NCI-H1417 (cell line): Measurements from ENCODE around the gene POLE.

Experiments
- DNase-seq, 3 experiments: peaks; one replicate each; lab custom pipeline; 2025; lab: John Stamatoyannopoulos, UW

POLE gene

DNA sequence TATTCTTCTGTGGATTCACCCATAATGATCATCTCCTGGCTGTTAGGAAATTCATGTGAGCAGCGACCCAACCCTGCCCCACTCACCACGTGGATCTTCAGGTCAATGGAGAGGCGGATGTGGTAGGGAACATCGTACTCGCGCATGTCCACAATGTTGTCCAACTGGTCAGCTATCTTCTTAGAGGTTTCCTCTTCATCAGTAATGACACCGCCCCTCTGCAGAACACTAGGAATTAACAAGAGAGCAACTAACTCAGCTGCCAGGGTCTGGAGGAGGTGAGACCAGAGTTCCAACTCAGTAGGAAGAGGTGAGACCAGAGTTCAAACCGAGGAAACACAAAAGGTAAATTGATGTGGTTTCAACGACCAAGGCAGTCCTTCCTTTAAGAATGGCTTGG is 9.7 kb downstream of the POLE start:
- DNase-seq = no peak

GRCh38 chr12:132675757-132676432 is 11.2 kb downstream of the POLE start:
- no peak for DNase-seq

DNA sequence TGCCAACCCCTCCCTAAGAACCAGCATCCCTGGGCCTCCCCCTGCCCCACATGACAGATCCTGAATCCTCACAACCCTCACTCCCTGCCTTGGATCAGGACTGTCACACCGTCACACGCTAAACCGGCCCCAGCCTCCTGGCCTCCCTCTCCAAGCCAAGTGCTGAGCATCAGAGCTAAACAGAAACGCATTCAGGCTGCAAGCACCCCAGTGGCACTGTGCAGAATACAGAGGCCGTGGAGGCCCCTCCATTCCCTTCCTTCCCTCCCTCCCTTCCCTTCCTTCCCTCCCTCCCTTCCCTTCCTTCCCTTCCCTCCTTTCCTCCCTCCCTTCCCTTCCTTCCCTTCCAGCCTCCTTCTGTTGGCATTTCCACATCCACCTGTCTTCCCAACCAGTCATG is 12.6 kb downstream of the POLE start:
- no peak for DNase-seq

- no peak for DNase-seq
Observed at GRCh38 chr12:132673288-132674179, 13.6 kb downstream of the POLE start.

- DNase-seq = no peak
Observed at GRCh38 chr12:132672678-132673077, 14.5 kb downstream of the POLE start.

GRCh38 chr12:132672116-132672515 is 15.0 kb downstream of the POLE start:
- DNase-seq = no peak

DNA sequence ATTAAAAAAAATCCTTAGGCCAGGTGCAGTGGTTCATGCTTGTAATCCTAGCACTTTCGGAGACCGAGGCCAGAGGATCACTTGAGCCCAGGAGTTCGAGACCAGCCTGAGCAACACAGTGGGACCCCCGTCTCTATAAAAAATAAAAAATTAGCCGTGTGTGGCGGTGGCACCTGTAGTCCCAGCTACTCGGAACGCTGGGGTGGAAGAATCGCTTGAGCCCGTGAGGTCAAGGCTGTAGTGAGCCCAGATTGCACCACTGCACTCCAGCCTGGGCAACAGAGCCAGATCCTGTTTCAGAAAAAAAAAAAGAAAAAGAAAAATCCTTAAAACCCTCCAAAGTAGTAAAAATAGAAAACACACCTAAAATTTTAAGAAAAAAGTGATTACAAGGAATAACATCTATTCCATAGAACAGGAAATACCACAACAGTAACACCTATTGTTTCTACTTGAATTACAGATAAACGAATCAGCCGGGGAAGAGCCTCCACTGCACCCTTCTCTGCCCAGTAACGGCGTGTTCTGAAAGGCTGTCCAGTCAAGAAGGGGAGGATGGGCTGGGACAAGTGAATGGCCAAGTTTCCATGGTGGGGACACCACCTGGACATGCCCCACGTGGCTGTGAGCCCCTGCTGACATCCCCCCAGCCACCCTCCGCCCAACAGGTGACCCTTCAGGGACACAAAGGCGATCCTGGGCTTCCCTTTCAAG is 17.8 kb downstream of the POLE start:
- DNase-seq = no peak

DNA sequence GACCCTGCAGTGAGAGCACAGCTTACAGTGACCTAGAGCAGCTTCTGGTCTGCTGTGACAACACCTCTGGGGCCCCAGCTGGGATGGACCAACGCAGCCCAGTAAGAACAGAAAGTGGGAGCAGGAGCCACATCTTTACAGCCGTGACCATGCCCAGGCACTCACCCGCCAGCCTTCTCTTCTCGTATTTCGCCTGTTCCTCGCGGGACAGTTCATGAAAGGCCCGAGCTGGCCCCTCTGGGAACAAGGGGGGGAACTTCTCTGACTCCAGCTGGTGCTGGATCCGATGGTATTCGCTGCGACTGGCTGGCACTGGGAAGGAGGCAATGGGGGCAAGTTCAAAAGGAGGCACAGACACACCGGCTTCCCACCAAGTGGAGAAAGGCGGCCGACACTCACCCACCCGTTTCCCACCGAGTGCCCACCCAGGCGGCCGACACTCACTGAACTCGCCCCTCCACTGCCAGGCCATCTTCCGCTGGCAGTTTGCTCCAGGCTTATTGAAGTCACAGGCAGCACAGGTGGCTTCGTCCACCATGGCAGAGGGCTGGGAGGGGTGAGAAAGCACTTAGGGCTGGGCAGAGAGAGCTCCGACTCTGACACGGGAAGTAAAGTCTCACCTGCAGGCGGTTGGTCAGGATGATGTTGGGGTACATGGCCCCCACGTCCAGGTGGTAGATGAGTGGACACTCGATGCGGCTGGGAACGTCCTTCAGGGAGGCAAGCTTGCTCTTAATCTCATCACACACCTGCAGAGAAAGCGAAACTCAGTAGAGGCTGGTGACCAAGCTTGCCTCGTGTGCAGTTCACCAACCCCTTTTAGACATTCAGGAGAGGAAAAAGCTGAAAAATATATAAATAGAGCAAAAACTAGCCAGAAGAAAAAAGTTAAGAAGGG is 18.7 kb downstream of the POLE start:
- no peak for DNase-seq

DNA sequence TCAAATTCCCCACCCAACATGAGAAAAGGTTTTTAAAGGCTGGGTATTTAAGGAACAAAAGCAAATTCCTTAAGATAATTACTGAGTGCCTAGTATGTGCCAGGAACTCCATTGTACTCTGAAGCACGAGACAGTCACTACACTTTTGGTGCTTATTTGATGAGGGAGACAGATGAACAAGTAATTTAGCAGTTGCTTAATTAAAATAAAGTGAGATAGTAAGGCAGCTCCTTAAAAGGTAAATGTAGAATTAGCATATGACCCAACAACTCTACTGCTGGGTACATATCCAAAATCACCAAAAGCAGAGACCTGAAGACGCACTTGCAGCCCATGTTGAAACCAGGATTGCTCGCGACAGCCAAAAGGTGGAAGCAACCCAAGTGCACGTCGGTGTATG is 21.3 kb downstream of the POLE start:
- no peak for DNase-seq

DNA sequence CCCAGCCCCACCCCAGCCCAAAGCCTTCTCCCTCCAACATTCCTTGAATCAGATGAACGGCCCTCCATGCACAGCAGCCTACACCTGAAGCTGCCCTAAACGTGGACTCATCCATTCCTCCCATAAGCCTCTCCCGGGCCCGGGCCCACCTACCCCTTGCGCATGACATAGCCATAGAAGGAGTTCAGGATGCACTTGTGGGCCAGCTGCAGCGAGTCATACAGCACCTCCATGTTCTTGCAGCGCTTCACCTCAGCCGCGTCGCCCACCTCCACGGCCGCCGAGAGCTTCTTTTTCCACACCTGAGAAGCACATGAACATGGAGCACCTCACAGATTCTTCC is 22.0 kb downstream of the POLE start:
- DNase-seq = no peak

- DNase-seq = no peak
Observed at GRCh38 chr12:132664206-132665148, 22.7 kb downstream of the POLE start.

DNA sequence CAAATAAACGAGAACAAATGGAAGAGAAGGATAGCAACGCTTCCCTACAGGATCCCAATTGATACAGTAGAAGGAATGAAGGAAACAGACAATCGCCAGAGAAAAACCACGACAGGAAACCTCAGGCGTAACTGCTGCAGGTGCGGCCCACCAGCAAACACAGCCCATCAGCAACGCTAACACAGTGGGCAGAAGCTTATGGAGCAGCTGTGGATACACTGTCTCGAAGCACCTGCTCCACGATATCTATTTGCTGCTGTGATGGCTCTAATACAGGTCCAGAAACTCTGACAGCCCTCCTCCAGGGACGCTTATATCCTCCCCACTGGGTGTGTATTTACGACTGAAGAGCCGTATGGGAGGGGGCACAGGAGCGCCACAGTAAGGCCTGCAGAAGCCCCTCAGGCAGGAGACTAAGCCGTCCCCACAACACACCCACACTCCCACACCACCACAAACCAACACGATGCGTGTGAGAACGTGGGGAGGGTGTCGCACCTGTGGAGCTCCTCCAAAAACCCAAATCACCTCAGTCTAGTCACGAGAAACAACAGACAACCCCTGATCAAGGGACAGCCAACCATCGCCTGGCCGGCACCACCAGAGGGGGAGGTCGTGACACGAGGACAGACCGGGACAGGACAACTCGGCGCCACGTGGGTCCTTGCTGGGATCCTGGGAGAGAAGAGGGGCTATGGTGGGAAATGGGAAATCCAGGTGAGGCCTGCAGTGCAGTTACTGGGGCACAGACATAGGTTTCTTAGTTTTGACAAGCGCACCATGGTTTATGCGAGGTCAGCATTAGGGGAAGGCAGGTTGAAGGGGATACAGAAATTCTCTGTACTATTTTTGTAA is 24.0 kb downstream of the POLE start:
- no peak for DNase-seq

DNA sequence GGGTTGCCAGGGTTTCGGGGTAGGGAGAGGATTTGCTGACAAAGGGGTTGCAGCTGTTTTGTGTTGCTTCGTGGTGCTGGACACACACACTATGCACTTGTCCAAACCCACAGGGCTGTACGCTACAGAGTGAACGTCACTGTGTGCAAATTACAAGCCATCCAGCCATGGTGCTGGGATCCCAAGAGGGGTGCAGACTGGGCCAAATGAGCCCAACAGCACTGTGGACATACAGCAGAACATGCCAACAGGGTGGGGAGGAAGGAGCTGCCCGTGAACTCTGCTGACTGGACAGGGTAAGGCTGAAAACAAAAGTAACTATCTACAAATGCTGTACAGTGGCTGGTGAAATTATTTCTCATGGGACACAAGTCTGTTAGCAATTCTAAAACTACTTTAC is 25.2 kb downstream of the POLE start:
- no peak for DNase-seq

DNA sequence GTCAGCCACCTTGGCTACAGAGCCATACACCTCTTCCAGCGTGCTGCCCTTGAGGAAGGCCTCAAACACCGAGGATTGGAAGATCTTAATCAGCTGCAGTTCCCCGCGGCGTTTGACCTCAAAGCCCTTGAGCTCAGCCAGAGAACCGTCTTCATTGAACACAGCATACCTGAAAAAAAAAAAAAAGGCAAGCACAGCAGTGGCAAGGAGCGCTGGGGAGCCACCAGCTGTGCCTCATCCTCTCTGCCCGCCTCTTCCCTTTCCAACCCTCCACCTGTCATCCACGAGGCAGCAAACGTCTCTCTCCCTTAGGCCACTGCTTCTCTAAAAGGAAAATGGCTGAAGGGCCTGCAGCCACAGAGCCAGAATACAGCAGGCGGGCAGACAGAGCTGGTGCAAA is 26.1 kb downstream of the POLE start:
- DNase-seq = no peak

DNA sequence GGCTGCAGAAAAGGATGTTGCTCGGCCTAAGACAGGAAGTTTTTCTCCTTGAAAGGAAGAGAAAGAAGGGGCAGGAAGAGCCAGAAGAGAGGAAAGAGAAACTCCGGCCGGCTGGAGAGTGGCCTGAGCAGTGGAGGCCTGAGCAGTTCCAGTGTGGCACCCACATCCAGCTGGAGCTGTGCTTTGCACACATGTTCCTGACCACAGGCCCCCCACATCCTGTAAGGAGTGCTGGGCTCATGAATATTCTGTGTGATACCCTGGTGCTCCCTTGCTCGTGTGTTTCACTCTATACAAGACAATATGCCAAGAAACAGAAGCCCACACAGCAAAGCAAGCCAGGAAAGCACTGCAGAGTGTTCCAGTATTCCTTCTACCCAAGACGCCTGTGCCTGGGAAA is 27.1 kb downstream of the POLE start:
- DNase-seq = no peak

DNA sequence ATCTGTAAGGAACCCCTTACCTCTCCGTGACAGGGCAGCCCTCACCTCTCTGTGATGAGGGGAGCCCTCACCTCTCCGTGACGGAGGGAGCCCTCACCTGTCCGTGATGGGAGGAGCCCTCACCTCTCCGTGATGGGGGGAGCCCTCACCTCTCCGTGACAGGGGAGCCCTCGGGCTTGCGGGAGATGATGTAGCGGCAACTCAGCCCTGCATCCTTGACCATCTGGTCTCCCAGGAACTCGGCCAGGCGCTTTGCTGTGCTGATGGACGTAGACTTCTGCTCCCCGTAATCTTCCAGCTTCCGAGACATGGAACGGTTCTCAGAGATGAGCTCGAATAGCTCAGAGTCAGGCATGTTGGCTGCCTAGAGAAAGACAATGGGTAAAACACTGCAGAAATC is 28.0 kb downstream of the POLE start:
- no peak for DNase-seq

DNA sequence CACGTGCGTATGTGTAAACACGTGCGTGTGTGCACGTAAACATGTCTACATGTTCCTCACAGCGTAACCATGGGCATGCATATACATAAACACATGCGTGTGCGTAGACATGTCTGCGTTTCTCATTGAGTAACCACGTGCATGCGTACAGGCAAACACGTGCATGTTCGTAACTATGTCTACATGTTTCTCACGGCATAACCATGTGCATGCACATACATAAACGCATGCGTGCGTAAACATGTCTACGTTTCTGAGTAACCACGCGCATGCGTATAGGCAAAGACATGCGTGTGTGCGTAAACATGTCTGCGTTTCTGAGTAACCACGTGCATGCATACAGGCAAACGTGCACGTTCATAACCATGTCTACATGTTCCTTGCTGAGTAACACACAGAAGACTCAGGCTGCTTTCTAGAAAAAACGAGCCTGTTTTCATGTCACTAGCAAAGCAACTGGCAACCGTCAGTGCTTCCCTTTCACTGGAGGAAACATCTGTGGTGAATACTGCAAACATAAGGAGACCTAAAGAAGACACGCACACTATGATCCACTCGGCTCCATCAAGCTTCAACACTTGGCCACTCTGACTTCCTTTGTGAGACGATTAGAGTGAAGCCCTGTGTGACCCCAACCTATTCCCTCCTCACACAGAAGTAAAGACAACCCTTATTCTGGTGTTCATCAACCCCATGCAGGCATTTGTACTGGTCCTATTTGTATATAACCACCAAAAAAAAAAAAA is 28.8 kb downstream of the POLE start:
- no peak for DNase-seq

DNA sequence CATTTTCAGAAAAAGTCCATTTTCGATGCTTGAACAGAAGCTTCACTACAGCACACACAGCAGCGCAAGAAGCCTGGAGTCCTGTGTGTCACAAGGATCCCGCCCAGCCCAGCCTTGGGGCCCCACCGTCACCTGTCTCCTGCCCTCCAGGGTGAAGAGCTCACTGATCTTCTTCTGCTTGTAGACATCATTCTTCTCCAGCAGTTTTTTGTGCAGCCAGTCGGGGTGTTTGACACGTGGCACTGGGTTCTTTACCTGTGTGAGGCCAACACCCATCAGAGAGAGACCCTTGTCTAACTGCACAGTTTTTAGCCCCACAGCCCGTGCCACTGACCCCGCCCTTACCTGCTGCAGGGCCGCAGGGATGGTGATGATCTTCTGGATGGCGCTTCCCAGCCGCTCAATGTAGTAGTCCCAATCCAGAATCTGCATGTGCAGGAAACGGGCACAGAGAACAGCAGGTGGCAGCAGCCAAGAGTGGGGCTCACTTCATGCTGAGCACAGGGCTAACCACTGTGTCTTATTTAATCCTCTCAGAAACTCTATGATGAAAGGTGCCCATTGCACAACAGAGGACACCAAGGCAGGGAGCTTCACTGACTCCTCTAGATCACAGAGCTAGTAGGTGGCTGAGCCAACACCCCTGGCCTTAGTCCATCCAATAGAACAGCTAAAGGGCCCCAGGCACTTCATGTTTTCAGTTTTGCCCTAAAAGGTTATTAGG is 30.0 kb downstream of the POLE start:
- no peak for DNase-seq
